A673 (cell line): ENCODE data around the gene MED10. TPM values are rescaled to one million over a fixed set of nuclear protein-coding genes. Genes with fewer than 3 reads are reported as not detected.
A peak's percentile ranks its signal among the peaks of the same experiment; 100 is the strongest.

Experiments
- BruUV-seq: library from RNA; stranded (reverse); fragments of 400-500 nt; replicated peaks from 2 replicates; lab custom pipeline; 2021; lab: Mats Ljungman, UMichigan
- CTCF ChIA-PET: fragments of 300-600 bp; sonication (Branson Sonifier 250); formaldehyde crosslinking; loops from one replicate; lab custom pipeline; 2022; ENCODE audit warnings: antibody characterized with exemption; lab: Charles Lee
- POLR2A ChIA-PET: fragments of 300-600 bp; sonication (Branson Sonifier 250); formaldehyde crosslinking; loops from one replicate; lab custom pipeline; 2022; ENCODE audit warnings: antibody characterized with exemption; ENCODE audit not compliant: low non-redundant PET; lab: Charles Lee
- DNase-seq: peaks from one replicate; pipeline ENCODE4 v3.0.0-alpha.2; 2015; ENCODE audit warnings: low spot score
- H3K27ac ChIP-seq: fragments of 200-600 bp; sonication (generic); 2 replicates; pipeline ENCODE4 v1.5.1; 2016; ENCODE audit warnings: mixed run types, low read depth, mild to moderate bottlenecking, mixed read lengths, antibody characterized with exemption, low read length; ENCODE audit not compliant: poor library complexity, severe bottlenecking
- H3K27me3 ChIP-seq: fragments of 200-600 bp; sonication (generic); replicated peaks from 2 replicates; pipeline ENCODE4 v1.6.1; 2017; ENCODE audit warnings: mixed run types, low read depth, mild to moderate bottlenecking, mixed read lengths, antibody characterized with exemption, low read length; ENCODE audit not compliant: insufficient read depth, poor library complexity
- H3K36me3 ChIP-seq: fragments of 200-600 bp; sonication (generic); 2 replicates; pipeline ENCODE4 v1.6.1; 2016; ENCODE audit warnings: mixed run types, mild to moderate bottlenecking, mixed read lengths, antibody characterized with exemption, low read length; ENCODE audit not compliant: insufficient read depth, poor library complexity, severe bottlenecking
- H3K4me1 ChIP-seq: fragments of 200-600 bp; sonication (generic); 2 replicates; pipeline ENCODE4 v1.6.1; 2017; ENCODE audit warnings: mixed run types, mild to moderate bottlenecking, mixed read lengths, antibody characterized with exemption, low read length; ENCODE audit not compliant: insufficient read depth, poor library complexity, severe bottlenecking
- H3K4me3 ChIP-seq: fragments of 200-600 bp; sonication (generic); 2 replicates; pipeline ENCODE4 v1.5.1; 2016; ENCODE audit warnings: low read depth, mixed run types, mild to moderate bottlenecking, mixed read lengths, low read length; ENCODE audit not compliant: poor library complexity, severe bottlenecking
- H3K9me3 ChIP-seq: fragments of 200-600 bp; sonication (generic); 2 replicates; pipeline ENCODE4 v1.6.1; 2016; ENCODE audit warnings: mixed run types, low read depth, mild to moderate bottlenecking, mixed read lengths, antibody characterized with exemption, low read length; ENCODE audit not compliant: poor library complexity, severe bottlenecking
- EZH2 ChIP-seq: fragments of 200-600 bp; sonication (generic); IDR thresholded peaks from 2 replicates; pipeline ENCODE4 v1.6.1; 2017; ENCODE audit warnings: borderline replicate concordance, low read depth, mild to moderate bottlenecking, mixed read lengths, antibody characterized with exemption, low read length; ENCODE audit not compliant: poor library complexity, severe bottlenecking
- intact Hi-C: fragments of 100-400 bp; cut with micrococcal nuclease; formaldehyde crosslinking; loops from one replicate; pipeline ENCODE4 v1.10.0; 2022; ENCODE audit not compliant: unreplicated experiment
- total RNA-seq: library from RNA; stranded (reverse); gene quantifications from 2 replicates; pipeline ENCODE4 v1.2.3, GENCODE V29; 2021
- TF ChIP-seq, protein P1 (sequence below): fragments of 300-800, 200-600 bp; sonication (generic); conservative IDR thresholded peaks from 2 replicates; pipeline ENCODE4 v1.5.1; 2017; ENCODE audit warnings: low read depth, mild to moderate bottlenecking, antibody characterized with exemption, low read length, moderate library complexity, mixed read lengths

The MED10 gene
- total RNA-seq, 1 experiment from 2014 or later, result 59.9 TPM

DNA sequence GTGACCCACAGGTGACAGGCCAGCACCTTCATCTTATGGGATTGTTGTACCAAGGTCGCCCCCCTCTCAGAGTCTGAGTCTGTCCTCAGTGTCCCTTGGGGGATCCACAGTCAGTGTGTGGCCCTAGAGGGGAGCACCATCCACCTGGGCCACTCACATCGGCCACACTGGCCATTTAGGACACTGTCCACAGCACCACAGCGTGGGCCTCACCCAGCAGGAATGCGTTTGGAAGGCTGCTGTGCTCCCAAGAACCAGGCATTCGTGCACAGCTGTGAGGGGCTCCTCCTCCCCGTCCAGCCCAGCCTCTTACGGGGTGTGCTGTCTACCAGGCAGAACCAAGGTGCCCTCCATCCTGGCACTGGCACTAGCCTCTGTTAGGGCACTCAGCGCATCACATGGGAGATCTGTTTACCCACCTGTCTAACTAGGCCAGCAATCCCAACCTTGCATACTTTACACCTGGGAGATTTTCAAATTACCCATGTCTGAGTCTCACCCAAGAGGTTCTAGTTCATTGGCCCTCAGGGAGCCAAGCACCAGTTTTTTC is 45.8 kb upstream of the MED10 start:
- peaks cover 14% of the 10 kb centered on the region for H3K4me1 ChIP-seq
- intact Hi-C loops, result no loop called here
- ChIA-PET POLR2A (no interaction called here), CTCF (no interaction called here)
- no peak overlapping the region for H3K27ac ChIP-seq
- H3K36me3 ChIP-seq, result no peaks in the 10 kb centered on the region
- H3K27me3 ChIP-seq, result no peaks in the 10 kb centered on the region
- no peak overlapping the region for H3K4me3 ChIP-seq
- BruUV-seq, result no TSS peak
- no peak for DNase-seq
- H3K9me3 ChIP-seq, result no peaks in the 10 kb centered on the region
- TF ChIP-seq, protein P1, sequence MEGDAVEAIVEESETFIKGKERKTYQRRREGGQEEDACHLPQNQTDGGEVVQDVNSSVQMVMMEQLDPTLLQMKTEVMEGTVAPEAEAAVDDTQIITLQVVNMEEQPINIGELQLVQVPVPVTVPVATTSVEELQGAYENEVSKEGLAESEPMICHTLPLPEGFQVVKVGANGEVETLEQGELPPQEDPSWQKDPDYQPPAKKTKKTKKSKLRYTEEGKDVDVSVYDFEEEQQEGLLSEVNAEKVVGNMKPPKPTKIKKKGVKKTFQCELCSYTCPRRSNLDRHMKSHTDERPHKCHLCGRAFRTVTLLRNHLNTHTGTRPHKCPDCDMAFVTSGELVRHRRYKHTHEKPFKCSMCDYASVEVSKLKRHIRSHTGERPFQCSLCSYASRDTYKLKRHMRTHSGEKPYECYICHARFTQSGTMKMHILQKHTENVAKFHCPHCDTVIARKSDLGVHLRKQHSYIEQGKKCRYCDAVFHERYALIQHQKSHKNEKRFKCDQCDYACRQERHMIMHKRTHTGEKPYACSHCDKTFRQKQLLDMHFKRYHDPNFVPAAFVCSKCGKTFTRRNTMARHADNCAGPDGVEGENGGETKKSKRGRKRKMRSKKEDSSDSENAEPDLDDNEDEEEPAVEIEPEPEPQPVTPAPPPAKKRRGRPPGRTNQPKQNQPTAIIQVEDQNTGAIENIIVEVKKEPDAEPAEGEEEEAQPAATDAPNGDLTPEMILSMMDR, result no peak
- no peak for TF ChIP-seq EZH2

DNA sequence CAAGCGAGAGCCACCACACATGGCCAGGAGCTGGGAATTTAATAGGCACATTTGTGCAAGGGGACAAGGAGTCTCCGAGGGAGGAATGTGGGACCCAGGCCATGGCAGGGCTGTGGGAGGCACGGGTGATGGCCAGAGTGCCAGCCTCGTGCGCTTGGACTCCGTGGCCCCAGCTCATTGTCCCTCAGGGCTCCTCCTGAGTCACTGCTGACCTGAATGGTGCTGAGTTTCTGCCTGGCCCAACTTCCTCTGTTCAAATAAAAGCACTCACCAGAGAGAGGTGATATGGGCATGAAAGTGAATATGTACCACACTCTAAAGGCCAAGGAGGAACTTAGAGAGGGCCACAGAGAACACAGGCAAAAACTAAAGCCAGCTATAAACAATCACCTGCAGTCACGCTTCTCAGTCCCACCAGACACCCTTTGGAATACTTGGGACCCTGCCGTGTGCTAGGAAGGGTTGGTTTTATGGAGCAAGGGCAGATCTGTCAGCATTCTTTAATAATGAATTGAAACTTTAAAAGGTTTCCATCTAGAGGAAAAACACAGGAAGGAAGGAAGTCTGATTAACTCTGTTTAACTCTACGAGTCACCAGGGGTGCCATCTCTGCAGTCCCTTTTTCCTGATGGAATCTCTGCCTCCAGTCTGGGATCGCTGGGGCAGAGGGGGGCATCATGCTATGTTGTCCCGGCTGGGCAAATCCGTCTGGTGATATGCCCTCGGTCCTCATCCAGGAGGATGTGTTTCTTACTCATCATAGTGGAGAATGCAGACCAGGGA is 45.2 kb upstream of the MED10 start:
- BruUV-seq, result no TSS peak
- DNase-seq, result peak; percentile 61
- Histone ChIP-seq H3K9me3 (no peaks in the 10 kb centered on the region), H3K27me3 (no peaks in the 10 kb centered on the region), H3K4me3 (no peak overlapping the region), H3K27ac (no peak overlapping the region), H3K36me3 (no peaks in the 10 kb centered on the region), H3K4me1 (peaks cover 21% of the 10 kb centered on the region)
- ChIA-PET CTCF (no interaction called here), POLR2A (no interaction called here)
- TF ChIP-seq, protein P1, result no peak
- TF ChIP-seq EZH2, result no peak
- intact Hi-C loops, result no loop called here

DNA sequence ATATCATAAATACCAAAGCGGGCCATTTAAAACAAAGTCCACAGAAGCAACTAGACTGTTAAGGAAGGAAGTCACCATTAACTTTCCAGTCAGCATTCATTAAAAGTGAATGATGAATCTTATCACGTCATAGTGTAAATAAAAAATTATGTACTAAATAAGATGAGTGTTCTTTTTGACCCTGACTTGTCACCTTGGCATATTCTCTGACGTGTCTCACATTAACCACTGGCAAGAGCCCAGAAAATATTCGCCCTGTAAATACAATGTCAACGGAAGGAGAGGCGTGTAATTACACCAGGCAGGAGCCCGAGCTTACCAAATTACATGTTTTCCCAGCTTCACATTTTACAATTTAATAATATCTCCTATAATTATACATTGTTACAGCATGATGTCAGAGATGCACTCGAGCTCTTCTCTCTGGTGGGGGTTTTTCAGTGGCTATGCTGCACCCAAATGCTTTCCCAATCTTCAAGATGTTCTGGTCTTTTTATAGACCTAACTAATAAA is 41.0 kb upstream of the MED10 start:
- no peaks in the 10 kb centered on the region for H3K36me3 ChIP-seq

More for the DNA sequence above, 41.0 kb upstream of the MED10 start:
- ChIA-PET CTCF (no interaction called here), POLR2A (no interaction called here)
- TF ChIP-seq, protein P1, result no peak
- no peak for TF ChIP-seq EZH2
- peaks cover 21% of the 10 kb centered on the region for H3K4me1 ChIP-seq
- intact Hi-C loops, result no loop called here
- no peaks in the 10 kb centered on the region for H3K9me3 ChIP-seq
- no peak overlapping the region for H3K27ac ChIP-seq
- H3K4me3 ChIP-seq, result no peak overlapping the region
- BruUV-seq, result no TSS peak
- no peaks in the 10 kb centered on the region for H3K27me3 ChIP-seq
- DNase-seq, result peak; percentile 77
